GOT3 (cell line): ENCODE data around the gene RBM27.
"Not testable (repeated sequence)": the region's sequence is repeated elsewhere in the genome, so short reads cannot be mapped to it uniquely, and the experiment has no call there.

ENCODE experiments used
- DNase-seq: peaks from one replicate; lab custom pipeline; 2025; ENCODE audit warnings: mixed read lengths; lab: John Stamatoyannopoulos, UW

Gene RBM27, protein sequence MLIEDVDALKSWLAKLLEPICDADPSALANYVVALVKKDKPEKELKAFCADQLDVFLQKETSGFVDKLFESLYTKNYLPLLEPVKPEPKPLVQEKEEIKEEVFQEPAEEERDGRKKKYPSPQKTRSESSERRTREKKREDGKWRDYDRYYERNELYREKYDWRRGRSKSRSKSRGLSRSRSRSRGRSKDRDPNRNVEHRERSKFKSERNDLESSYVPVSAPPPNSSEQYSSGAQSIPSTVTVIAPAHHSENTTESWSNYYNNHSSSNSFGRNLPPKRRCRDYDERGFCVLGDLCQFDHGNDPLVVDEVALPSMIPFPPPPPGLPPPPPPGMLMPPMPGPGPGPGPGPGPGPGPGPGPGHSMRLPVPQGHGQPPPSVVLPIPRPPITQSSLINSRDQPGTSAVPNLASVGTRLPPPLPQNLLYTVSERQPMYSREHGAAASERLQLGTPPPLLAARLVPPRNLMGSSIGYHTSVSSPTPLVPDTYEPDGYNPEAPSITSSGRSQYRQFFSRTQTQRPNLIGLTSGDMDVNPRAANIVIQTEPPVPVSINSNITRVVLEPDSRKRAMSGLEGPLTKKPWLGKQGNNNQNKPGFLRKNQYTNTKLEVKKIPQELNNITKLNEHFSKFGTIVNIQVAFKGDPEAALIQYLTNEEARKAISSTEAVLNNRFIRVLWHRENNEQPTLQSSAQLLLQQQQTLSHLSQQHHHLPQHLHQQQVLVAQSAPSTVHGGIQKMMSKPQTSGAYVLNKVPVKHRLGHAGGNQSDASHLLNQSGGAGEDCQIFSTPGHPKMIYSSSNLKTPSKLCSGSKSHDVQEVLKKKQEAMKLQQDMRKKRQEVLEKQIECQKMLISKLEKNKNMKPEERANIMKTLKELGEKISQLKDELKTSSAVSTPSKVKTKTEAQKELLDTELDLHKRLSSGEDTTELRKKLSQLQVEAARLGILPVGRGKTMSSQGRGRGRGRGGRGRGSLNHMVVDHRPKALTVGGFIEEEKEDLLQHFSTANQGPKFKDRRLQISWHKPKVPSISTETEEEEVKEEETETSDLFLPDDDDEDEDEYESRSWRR

DNA sequence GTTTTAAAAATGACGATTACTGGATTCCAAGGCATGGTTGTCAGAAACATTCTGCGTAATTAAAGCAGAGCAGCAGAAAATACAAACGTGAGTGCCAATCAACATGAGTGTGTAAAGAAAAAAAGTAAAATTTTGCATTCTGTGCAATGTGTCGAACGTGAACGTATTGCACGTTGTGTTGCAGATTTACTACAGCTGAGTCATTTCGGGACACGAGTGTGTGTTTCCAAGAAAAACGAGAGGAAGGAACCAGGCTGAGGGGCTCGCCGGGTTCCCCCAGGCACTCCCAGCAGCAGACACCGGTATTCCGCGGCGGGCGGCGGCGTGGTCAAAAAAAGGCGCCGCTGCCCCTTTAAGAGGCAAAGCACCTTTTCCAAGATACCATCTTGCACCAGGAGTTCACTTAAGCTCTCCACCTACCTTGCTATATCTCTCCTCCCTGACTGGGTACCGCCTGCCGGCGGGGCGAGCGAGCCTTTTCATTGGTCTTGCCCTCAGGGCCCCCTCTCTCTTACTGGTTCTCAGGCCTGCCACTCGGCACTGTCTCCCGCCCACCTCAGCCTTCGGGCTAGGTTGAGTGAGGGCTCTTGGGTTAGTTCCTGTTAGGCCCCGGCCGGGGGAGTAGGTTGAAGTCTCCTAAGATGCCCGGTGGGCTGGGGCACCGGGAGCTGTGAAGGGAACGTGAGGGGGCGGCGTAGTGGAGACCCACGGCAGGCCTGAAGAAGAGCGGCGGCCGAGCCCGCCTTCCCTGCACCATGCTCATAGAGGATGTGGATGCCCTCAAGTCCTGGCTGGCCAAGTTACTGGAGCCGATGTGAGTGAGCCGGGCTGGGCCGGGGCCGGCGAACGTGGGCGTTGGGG, at the start of gene RBM27:
TSS of gene RBM27 (plus strand) at position 595 of the 861 bp plus-strand sequence. CDS start at position 756, 161 bp downstream.
- DNase-seq = peak; percentile 98

DNA sequence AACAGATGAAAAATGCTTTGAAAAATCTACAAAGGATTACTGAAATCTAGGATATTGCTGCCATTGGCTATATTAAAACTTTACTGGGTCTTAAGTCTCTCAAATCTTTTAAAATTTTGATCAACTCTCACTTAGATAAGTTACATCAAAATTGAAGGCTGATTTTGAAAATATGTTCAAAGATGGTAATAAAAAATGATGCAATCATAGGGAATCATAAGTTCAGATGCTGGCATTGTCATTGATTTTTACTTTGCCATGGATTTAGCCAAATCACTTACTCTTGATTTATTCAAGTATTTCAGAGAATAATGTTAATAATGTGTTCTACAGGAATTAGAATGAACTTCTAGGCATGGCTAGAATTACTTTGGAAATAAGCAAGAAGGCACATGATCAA, 45.1 kb upstream of the RBM27 start:
- DNase-seq = no peak

DNA sequence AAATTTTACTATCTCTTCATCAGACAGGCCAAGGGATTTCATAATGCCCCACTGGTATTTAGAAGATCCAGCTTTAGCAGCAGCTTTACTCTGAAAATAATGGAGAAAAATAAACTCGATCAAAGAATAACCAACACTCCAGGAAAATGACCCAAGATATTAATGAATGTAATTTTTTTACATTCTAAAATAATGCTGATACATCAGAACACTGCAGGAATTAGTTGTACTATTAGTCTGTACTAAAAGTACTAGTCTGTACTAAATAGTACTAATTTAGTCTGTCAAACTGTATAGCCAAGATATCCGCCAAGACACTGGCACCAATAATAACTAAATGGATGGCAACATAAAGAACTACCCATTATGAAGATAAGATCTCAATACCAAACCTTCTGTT, 39.0 kb upstream of the RBM27 start:
- DNase-seq = no peak

DNA sequence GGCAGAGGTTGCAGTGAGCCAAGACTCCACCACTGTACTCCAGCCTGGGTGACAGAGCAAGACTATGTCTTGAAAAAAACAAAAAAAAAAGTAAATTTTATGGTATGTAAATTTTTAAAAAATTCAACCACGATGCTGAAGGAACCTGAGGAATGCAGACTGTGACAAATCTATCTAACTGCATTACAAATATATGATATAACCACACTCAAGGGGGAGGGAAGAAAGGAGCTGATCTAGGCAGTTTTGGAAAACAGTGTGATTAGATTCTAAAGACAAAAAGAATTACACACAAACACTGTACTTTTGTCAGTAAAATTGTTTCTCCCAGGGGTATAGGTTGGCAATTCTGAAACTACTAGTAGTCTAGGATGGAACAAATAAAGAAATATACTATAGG, 37.9 kb upstream of the RBM27 start:
- DNase-seq = no peak

DNA sequence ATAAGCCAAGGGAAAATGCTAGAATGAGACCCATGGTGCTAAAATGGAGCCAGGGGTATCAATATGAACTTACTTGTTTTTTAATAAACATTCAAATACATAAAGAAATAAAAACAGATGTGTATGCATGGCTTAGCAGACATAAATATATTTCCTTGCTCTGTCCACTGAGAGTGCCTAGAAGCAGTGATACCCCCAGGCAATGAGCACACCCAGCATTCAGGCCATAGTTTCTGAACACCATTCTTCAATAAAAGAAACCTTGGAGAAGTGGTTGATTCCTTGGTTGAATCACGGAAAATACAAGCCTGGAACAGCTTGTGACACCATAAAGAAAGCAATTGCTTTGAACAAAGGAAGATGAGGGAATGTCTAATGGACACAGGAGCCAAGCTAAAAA, 37.5 kb upstream of the RBM27 start:
- no peak for DNase-seq

DNA sequence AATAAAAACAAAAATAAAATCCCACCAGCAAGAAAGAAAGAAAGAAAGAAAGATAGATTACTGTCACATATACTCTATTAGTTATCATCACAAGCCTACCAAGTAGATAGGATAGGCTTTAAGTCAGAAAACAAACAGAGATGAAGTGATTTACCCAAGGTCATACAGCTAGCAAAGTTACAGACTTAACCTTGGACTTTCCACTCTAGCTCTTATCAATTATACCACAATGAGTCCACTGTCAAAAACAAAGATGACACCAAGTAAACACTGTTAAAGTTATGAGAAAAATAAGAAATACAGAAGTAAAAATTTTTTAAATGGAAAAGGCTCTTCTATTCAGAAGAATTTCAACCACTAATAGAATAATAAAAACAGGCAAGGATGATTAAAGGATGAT, 34.3 kb upstream of the RBM27 start:
- no peak for DNase-seq

DNA sequence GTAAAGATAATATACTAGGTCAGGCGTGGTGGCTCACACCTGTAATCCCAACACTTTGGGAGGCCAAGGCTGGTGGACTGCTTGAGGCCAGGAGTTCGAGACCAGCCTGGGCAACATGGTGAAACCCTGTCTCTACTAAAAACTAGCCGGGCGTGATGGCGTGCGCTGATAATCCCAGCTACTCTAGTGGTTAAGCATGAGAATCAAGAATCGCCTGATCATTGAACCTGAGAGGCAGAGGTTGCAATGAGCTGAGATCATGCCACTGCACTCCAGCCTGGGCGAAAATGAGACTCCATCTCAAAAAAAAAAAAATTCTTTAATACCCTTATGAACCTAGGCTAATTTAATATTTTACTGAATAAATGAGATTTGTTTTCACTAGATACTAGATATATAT, 30.4 kb upstream of the RBM27 start:
- DNase-seq = not testable (repeated sequence)

DNA sequence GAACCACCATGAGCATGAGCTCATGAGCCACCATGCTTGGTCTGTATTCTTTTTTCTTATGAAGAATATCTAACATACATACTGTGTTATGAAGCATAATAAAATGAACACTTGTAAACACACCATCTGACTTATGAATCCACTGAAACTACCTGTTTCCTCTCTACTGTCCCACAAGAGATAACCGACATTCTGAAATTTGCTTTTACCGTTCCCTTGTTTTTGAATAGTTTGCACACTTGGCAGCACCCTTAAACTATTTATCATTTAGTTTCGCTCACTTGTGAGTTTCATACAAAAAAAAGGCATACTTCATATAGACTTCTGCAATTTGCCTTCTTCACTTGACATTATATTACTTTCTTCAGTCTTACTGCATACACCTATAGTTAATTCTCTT, 29.8 kb upstream of the RBM27 start:
- no peak for DNase-seq

DNA sequence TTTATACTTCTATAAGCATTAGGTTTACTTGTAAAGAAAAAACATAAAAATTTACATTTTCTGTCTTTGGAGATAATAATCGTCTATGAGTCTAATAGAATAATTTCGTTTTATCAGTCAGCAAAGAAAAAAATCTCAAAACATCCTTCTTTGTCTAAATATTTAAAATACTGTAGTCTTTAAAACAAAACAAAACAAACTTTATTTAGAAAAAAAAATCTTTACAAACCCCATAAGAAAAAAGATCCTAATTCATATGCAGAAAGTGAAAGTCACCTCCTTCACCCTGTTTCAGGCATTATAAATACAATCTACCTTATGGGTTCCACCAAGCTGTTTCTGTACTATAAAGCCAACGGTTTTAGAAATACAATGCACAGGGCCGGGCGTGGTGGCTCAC, 26.6 kb upstream of the RBM27 start:
- DNase-seq = no peak

DNA sequence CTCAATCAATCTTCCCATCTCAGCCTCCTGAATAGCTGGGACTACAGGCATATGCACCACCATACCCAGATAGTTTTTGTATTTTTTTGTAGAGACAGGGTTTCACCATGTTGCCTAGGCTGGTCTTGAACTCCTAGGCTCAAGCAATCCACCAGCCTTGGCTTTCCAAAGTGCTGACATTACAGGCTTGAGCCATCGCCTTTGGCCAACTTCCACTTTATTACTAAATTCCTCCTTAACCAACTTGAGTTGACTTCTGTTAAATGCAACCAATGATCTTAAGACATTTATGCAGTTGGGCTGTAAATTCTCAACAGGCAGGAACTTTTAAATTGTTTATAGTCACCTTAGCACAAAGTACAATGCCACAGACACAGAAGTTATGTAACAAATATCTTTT, 23.7 kb upstream of the RBM27 start:
- DNase-seq = no peak

DNA sequence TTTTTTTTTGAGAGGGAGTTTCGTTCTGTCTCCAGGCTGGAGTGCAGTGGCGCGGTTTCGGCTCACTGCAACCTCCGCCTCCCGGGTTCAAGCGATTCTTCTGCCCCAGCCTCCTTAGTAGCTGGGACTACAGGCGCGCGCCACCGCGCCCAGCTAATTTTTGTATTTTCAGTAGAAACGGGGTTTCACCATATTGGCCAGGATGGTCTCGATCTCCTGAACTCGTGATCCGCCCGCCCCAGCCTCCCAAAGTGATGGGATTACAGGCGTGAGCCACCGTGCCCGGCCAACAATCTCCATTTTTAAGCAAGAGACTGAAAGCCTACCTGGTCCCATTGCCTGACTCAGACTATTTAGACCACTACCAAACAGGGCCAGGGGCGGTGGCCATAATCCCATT, 20.0 kb upstream of the RBM27 start:
- not testable (repeated sequence) for DNase-seq

DNA sequence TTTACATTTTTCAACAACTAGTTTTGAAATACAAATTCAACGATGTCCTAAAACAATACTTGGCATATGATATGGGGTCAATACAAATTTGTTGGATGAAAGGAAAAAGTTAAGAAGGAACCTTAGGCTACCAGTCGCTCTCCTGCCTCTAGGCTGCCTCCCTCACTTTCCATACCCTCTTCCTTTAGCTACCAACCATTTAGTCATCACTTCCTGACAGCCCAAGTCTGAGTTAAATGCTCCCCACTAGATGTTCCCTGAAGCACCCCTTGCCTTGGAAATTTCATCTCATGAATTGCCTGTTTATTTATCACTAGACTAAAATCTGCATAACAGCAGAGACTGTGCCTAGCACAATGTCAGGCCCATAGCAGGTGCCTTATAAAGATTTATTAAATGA, 18.2 kb upstream of the RBM27 start:
- no peak for DNase-seq

DNA sequence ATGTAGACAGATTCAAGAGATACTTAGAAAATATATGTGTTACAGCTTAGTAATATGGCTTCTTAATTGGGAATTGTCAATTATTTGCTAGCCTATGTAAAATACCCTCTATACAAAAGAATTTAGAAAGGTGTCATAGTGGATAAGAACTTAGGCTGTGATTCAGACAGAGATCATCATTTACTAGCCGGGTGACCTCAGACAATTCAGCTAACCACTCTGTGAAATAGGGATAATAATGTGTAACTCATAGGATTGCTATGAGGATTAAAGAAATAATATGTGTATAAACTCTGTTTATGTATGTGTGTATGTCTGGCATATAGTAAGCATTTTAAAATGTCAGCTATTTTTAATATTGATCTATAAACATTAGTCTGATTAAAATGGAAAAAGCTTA, 15.0 kb upstream of the RBM27 start:
- no peak for DNase-seq

DNA sequence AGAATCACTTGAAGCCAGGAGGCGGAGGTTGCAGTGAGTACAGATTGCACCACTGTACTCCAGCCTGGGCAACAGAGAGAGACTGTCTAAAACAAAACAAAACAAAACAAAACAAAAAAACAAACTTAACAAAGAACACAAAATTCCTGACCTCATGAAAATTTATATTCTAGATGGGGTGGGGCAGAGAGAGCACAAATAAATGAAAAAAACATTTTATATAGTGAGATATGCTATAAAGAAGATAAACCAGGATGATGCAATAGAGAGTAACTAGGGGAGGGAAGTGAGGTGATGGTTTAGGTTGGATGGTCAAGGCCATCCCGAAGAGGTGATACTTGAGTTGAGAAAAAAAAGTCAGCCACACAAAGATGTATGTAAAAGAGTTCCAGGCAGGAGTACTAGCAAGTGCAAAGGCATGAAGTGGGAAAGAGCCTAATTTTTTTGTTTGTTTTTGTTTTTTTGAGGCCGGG, 10.8 kb upstream of the RBM27 start:
- DNase-seq = no peak

DNA sequence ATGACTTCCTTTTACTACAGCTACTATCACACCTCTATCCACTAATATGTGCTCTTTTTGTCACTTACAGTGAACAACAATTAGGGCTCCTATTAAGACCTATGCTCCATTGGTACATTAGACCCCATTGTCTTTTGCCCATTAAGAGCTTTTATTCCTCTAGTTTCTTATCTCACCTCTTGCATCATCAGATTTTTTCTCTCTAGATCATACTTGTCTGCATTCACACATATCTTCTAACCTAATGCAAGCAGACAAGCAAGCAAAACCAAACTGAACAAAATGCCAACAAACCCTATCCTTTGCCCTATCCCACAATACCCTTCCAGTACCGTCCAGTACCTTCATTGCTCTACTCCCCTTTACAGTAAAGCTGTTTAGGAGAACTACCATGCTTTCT, 10.1 kb upstream of the RBM27 start:
- no peak for DNase-seq

DNA sequence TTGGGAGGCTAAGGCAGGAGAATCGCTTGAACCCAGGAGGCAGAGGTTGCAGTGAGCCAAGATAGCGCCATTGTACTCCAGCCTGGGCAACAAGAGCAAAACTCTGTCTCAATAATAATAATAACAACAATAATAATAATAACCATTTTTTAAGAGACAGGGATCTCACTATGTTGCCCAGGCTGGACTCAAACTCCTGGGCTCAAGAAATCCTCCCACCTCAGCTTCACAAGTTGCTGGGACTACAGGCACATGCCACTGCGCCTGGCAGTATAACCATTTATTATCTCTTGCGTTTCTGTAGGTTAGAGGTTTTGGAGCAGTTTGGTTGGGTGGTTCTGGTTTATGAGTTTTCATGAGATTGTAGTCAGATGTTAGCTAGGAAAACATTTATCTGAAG, 8.4 kb upstream of the RBM27 start:
- not testable (repeated sequence) for DNase-seq

DNA sequence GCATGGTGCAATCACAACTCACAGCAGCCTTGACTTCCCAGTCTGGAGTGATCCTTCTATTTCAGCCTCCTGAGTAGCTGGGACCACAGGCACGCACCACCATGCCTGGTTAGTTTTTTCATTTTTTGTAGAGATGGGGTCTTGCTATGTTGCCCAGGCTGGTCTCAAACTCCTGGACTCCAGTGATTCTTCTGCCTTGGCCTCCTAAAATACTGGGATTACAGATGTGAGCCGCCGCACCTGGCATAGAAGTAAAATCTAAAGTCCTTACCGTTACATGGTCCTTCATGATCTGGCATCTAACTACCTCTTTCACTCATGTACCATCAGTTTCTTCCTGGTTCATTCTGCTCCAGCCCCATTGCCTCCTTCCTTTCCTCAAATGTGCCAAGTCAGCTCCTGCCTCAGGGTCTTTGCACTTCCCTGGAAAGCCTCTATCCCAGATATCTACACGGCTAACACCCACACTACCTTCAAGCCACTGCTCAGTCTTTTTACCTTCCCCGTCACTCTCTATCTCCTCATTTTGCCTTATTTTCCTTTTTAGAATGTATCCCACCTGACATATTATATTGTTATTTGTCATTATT, 6.9 kb upstream of the RBM27 start:
- DNase-seq = no peak

DNA sequence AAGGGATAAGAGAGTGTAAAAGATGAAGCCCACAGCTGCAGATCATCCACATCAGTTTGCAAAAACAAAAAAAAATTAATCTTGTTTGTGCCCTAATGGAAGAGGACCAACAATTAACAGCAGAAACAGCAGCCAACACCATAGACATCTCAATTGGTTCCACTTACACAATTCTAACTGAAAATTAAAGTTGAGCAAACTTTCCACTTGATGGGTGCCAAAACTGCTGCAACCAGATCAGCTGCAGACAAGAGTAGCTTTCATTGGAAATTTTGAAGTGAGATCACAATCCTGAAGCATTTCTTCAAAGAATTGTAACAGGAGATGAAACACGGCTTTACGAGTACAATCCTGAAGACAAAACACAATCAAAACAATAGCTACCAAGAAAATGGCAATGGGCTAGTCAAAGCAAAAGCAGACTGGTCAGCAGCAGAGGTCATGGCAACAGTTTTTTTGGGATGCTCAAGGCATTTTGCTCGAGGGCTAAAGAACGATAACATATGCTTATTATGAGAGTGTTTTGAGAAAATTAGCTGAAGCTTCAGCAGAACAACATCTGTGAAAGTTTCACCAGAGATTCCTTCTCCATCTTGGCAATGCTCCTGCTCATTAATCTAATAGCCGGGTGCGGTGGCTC, 4.1 kb upstream of the RBM27 start:
- no peak for DNase-seq

DNA sequence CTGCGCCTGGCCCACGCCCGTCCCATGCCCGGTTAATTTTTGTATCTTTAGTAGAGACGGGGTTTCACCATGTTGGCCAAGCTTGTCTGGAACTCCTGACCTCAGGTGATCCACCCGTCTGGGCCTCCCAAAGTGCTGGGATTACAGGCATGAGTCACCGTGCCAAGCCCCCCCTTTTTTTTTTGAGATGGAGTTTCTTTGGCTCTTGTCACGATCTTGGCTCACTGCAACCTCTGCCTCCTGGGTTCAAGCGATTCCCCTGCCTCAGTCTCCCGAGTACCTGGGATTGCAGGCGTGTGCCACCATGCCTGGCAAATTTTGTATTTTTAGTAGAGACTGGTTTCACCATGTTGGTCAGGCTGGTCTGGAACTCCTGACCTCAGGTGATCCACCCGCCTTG, 1.6 kb upstream of the RBM27 start:
- not testable (repeated sequence) for DNase-seq

DNA sequence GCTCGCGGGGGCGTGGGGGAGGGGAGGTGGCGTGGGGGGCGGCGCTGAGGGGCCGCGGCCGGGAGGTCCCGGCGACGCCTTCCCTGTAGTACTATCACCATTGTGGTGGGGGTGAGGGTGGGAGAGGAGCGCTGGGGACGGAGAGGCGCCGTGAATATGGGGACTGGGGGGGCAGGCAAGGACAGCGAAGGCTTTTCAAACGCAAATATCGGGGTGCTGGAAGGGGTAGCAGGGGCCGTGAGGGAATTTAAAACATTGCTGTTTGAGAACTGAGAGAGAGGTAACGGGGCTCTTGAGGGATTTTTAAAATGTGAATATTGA, 427 bp downstream of the RBM27 start:
- no peak for DNase-seq
